Panc1 (cell line): Measurements from ENCODE around the gene TMEM161A.

Experiments
- POLR2AphosphoS5 ChIP-seq: IDR thresholded peaks from 2 replicates; pipeline ENCODE4 v1.6.1; 2012; ENCODE audit warnings: mild to moderate bottlenecking, low read depth, low read length, moderate library complexity
- SIN3A ChIP-seq: IDR thresholded peaks from 2 replicates; pipeline ENCODE4 v1.6.1; 2012; ENCODE audit warnings: low read depth, mild to moderate bottlenecking, low read length, moderate library complexity, borderline replicate concordance; ENCODE audit not compliant: insufficient read depth
- TCF7L2 ChIP-seq: IDR thresholded peaks from 2 replicates; pipeline ENCODE4 v1.6.1; 2011; ENCODE audit warnings: mild to moderate bottlenecking, low read depth, low read length, inconsistent platforms
- TF ChIP-seq, protein P1 (sequence below): fragments of 450-650 bp; IDR thresholded peaks from 2 replicates; pipeline ENCODE4 v1.5.1; 2017; ENCODE audit warnings: mild to moderate bottlenecking
- TF ChIP-seq, protein P2 (sequence below), 2 experiments: IDR thresholded peaks; 2 replicates each; pipeline ENCODE4 v1.6.1; 2011 to 2012; ENCODE audit warnings: low read depth in 2 of 2, control low read depth in 1 of 2, low read length in 1 of 2, mild to moderate bottlenecking in 1 of 2, moderate library complexity in 1 of 2; ENCODE audit not compliant: insufficient read depth in 1 of 2

DNA sequence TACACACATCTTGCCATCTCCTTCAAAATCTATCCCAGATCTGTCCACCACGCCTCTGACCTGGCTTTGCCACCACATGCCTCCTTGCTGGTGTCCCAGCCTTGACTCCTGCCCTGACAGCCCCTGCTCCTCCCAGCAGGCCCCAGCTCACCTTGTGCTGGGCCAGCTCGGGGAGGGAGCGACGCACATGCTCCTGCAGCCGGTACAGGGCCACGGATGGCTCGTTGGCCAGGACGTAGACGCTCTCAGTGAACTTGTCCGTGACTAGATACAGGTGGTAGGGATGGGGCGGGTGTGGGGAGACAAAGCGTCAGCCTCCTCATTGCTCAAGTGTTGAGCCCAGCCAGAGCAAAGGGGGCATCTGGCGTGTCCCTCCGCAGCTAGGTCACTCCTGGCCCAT is 48.5 kb upstream of the TMEM161A start:
- TF ChIP-seq POLR2AphosphoS5 = no peak
- TF ChIP-seq, protein P1, sequence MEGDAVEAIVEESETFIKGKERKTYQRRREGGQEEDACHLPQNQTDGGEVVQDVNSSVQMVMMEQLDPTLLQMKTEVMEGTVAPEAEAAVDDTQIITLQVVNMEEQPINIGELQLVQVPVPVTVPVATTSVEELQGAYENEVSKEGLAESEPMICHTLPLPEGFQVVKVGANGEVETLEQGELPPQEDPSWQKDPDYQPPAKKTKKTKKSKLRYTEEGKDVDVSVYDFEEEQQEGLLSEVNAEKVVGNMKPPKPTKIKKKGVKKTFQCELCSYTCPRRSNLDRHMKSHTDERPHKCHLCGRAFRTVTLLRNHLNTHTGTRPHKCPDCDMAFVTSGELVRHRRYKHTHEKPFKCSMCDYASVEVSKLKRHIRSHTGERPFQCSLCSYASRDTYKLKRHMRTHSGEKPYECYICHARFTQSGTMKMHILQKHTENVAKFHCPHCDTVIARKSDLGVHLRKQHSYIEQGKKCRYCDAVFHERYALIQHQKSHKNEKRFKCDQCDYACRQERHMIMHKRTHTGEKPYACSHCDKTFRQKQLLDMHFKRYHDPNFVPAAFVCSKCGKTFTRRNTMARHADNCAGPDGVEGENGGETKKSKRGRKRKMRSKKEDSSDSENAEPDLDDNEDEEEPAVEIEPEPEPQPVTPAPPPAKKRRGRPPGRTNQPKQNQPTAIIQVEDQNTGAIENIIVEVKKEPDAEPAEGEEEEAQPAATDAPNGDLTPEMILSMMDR = no peak
- no peak for TF ChIP-seq TCF7L2
- TF ChIP-seq, protein P2, sequence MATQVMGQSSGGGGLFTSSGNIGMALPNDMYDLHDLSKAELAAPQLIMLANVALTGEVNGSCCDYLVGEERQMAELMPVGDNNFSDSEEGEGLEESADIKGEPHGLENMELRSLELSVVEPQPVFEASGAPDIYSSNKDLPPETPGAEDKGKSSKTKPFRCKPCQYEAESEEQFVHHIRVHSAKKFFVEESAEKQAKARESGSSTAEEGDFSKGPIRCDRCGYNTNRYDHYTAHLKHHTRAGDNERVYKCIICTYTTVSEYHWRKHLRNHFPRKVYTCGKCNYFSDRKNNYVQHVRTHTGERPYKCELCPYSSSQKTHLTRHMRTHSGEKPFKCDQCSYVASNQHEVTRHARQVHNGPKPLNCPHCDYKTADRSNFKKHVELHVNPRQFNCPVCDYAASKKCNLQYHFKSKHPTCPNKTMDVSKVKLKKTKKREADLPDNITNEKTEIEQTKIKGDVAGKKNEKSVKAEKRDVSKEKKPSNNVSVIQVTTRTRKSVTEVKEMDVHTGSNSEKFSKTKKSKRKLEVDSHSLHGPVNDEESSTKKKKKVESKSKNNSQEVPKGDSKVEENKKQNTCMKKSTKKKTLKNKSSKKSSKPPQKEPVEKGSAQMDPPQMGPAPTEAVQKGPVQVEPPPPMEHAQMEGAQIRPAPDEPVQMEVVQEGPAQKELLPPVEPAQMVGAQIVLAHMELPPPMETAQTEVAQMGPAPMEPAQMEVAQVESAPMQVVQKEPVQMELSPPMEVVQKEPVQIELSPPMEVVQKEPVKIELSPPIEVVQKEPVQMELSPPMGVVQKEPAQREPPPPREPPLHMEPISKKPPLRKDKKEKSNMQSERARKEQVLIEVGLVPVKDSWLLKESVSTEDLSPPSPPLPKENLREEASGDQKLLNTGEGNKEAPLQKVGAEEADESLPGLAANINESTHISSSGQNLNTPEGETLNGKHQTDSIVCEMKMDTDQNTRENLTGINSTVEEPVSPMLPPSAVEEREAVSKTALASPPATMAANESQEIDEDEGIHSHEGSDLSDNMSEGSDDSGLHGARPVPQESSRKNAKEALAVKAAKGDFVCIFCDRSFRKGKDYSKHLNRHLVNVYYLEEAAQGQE (IDR thresholded peaks at IDR 0.05; ENCODE audit: insufficient read depth in 1 of 2, low read depth in 2 of 2, low read length in 1 of 2) = no peak
- TF ChIP-seq SIN3A = no peak
